Activated CD8-positive, alpha-beta T cell treated with anti-CD3 and anti-CD28 coated beads for 36 hours (primary cell): ENCODE measurements around the gene RIOX2. TPM values are rescaled to one million over a fixed set of nuclear protein-coding genes. Genes with fewer than 3 reads are reported as not detected.
"Not testable (repeated sequence)": the region's sequence is repeated elsewhere in the genome, so short reads cannot be mapped to it uniquely, and the experiment has no call there.

Source experiments
- ATAC-seq: fragments of 200-7000 bp; cut with Tn5 transposase; one replicate; pipeline ENCODE4 v1.10.0; 2021; ENCODE audit warnings: mild to moderate bottlenecking, moderate library complexity
- CTCF ChIA-PET: fragments of 350-600 bp; sonication (Branson Sonifier 250); formaldehyde crosslinking; loops from one replicate; lab custom pipeline; 2021; ENCODE audit warnings: antibody characterized with exemption; lab: Charles Lee
- POLR2A ChIA-PET: fragments of 350-600 bp; sonication (Branson Sonifier 250); formaldehyde crosslinking; loops from one replicate; lab custom pipeline; 2021; ENCODE audit warnings: antibody characterized with exemption; lab: Charles Lee
- DNase-seq: peaks from one replicate; pipeline ENCODE4 v3.0.0-alpha.2; 2020
- H3K27ac Mint-ChIP-seq: one replicate; pipeline ENCODE4 v1.8.0; 2021; ENCODE audit warnings: mild to moderate bottlenecking, mixed read lengths
- H3K27me3 Mint-ChIP-seq: one replicate; pipeline ENCODE4 v1.8.0; 2021; ENCODE audit warnings: mixed read lengths
- H3K36me3 Mint-ChIP-seq: one replicate; pipeline ENCODE4 v1.8.0; 2021; ENCODE audit warnings: low read depth, mixed read lengths
- H3K4me1 Mint-ChIP-seq: one replicate; pipeline ENCODE4 v1.8.0; 2021; ENCODE audit warnings: low read depth, mixed read lengths
- H3K4me3 Mint-ChIP-seq: one replicate; pipeline ENCODE4 v1.8.0; 2021; ENCODE audit warnings: mild to moderate bottlenecking, moderate library complexity, mixed read lengths
- H3K9me3 Mint-ChIP-seq: one replicate; pipeline ENCODE4 v1.8.0; 2021; ENCODE audit warnings: mixed read lengths
- CTCF ChIP-seq: fragments of 200-600 bp; IDR thresholded peaks from one replicate; pipeline ENCODE4 v1.8.0; 2022; ENCODE audit warnings: antibody characterized with exemption, mild to moderate bottlenecking
- intact Hi-C: fragments of 100-400 bp; cut with micrococcal nuclease; formaldehyde crosslinking; loops from one replicate; pipeline ENCODE4 v1.10.0; 2022
- total RNA-seq, 2 experiments: library from RNA; stranded (reverse); gene quantifications; one replicate each; pipeline ENCODE4 v1.2.3, GENCODE V29; 2021

Gene RIOX2
- total RNA-seq, 2 experiments from 2014 or later, result 41.2 to 43.3 TPM

- intact Hi-C loops, result no loop called here
- H3K9me3 Mint-ChIP-seq, result no peaks in the 10 kb centered on the region
- POLR2A ChIA-PET, result no interaction called here
- ATAC-seq, result no peak
- no peak for DNase-seq
- no peak overlapping the region for H3K4me3 Mint-ChIP-seq
- H3K27me3 Mint-ChIP-seq, result no peaks in the 10 kb centered on the region
- no peaks in the 10 kb centered on the region for H3K4me1 Mint-ChIP-seq
- CTCF ChIA-PET, result interaction anchor here (1.0 to 4.4 kb wide), 4 partner anchors 8 to 19 kb away, joined by 3 to 47 read pairs (median 4); no protein-coding TSS in a partner anchor
- no peaks in the 10 kb centered on the region for H3K36me3 Mint-ChIP-seq
- no peak overlapping the region for H3K27ac Mint-ChIP-seq
- no peak for TF ChIP-seq CTCF
Measured at GRCh38 chr3:98013411-98014267, 41.4 kb upstream of the RIOX2 start.

- CTCF ChIA-PET, result interaction anchor here (1.2 to 4.4 kb wide), 2 partner anchors 8 to 9 kb away, joined by 3 to 47 read pairs; no protein-coding TSS in a partner anchor
- DNase-seq (no peak), ATAC-seq (no peak)
- intact Hi-C loops, result no loop called here
- no peaks in the 10 kb centered on the region for H3K36me3 Mint-ChIP-seq
- POLR2A ChIA-PET, result no interaction called here
- no peaks in the 10 kb centered on the region for H3K4me1 Mint-ChIP-seq
- H3K4me3 Mint-ChIP-seq, result no peak overlapping the region
- TF ChIP-seq CTCF, result no peak
- H3K27ac Mint-ChIP-seq, result no peak overlapping the region
- no peaks in the 10 kb centered on the region for H3K9me3 Mint-ChIP-seq
- no peaks in the 10 kb centered on the region for H3K27me3 Mint-ChIP-seq
Measured at GRCh38 chr3:98012979-98013378, 40.7 kb upstream of the RIOX2 start.

- CTCF ChIA-PET, result interaction anchor here (0.9 to 4.4 kb wide), 2 partner anchors 11 to 35 kb away, joined by 4 to 47 read pairs; no protein-coding TSS in a partner anchor
- DNase-seq, H3K9me3 Mint-ChIP-seq: not testable (repeated sequence)
Measured at GRCh38 chr3:98010883-98011449, 38.7 kb upstream of the RIOX2 start.

GRCh38 chr3:98010194-98010882, 38.1 kb upstream of the RIOX2 start:
- ATAC-seq (no peak), DNase-seq (no peak)
- intact Hi-C loops, result no loop called here
- Mint-ChIP-seq H3K36me3 (no peaks in the 10 kb centered on the region), H3K4me1 (no peaks in the 10 kb centered on the region), H3K9me3 (no peaks in the 10 kb centered on the region), H3K4me3 (no peak overlapping the region), H3K27me3 (peaks cover 9% of the 10 kb centered on the region), H3K27ac (no peak overlapping the region)
- ChIA-PET POLR2A (no interaction called here), CTCF (interaction anchor here (4.4 kb wide), 1 partner anchor 12 kb away, joined by 47 read pairs; no protein-coding TSS in a partner anchor)
- TF ChIP-seq CTCF, result no peak

More at GRCh38 chr3:98010883-98011449, 38.7 kb upstream of the RIOX2 start:
- intact Hi-C loops, H3K27ac Mint-ChIP-seq, ATAC-seq, POLR2A ChIA-PET, H3K4me1 Mint-ChIP-seq, H3K27me3 Mint-ChIP-seq, H3K4me3 Mint-ChIP-seq, H3K36me3 Mint-ChIP-seq: not testable (repeated sequence)

- no peak for TF ChIP-seq CTCF
- intact Hi-C loops, result no loop called here
- Mint-ChIP-seq H3K9me3 (no peaks in the 10 kb centered on the region), H3K4me1 (no peaks in the 10 kb centered on the region), H3K27me3 (peaks cover 9% of the 10 kb centered on the region), H3K36me3 (no peaks in the 10 kb centered on the region), H3K4me3 (no peak overlapping the region), H3K27ac (no peak overlapping the region)
- ChIA-PET POLR2A (no interaction called here), CTCF (interaction anchor here (1.9 kb wide), 1 partner anchor 14 kb away, joined by 9 read pairs; no protein-coding TSS in a partner anchor)
- ATAC-seq (no peak), DNase-seq (no peak)
Measured at GRCh38 chr3:98008855-98009254, 36.6 kb upstream of the RIOX2 start.
